Measurements from ENCODE around the gene EXOC3L2. TPM values are rescaled to one million over a fixed set of nuclear protein-coding genes. Genes with fewer than 3 reads are reported as not detected.

Gene EXOC3L2
- total and polyA plus RNA-seq, 2 of the 8 experiments (the other 6 are each of a cell fraction or from before 2014, with no cell fraction given): 1.4 to 1.6 TPM

DNA sequence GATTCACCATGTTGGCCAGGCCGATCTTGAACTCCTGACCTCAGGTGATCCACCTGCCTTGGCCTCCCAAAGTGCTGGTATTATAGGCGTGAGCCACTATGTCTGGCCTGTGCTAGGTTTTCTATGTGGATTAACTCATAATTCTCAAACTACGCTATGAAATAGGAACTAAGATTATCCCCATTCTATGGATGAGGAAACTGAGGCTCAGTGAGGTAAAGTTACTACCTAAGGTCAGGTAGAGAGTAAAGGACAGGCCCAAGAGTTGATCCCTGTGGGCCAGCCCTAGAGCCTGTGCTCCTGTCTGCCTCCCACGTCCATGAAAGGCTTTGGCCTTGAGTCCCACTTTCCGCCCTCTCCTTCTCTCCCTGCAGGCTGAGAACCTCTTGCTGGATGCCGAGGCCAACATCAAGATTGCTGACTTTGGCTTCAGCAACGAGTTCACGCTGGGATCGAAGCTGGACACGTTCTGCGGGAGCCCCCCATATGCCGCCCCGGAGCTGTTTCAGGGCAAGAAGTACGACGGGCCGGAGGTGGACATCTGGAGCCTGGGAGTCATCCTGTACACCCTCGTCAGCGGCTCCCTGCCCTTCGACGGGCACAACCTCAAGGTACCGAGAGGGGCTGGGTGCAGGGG is 26.0 kb upstream of the EXOC3L2 start:
- no peak overlapping the region for H3K56ac ChIP-seq (replicated peaks; ENCODE audit: insufficient read length, low read depth, low read length)
- no peak overlapping the region for H2BK15ac ChIP-seq (ENCODE audit: low read length)
- no peak overlapping the region for H2AFZ ChIP-seq (ENCODE audit: low read length)
- no peak overlapping the region for H4K5ac ChIP-seq (ENCODE audit: insufficient read length, low read depth, low read length)
- no peak overlapping the region for H2BK120ac ChIP-seq (replicated peaks; ENCODE audit: low read depth, low read length)
- H3K23me2 ChIP-seq (ENCODE audit: low read depth, low read length): no peaks in the 10 kb centered on the region
- H2BK12ac ChIP-seq (ENCODE audit: low read depth, low read length): no peak overlapping the region
- H4K8ac ChIP-seq (ENCODE audit: extremely low read depth, insufficient read depth, low read length): no peak overlapping the region
- H3K4ac ChIP-seq (replicated peaks; ENCODE audit: insufficient read length, low read depth, low read length): no peak overlapping the region
- no peak for FAIRE-seq
- no peak overlapping the region for H3K4me3 ChIP-seq (ENCODE audit: extremely low read depth in 1 of 4, insufficient read depth in 2 of 4, low read depth in 3 of 4, low read length in 4 of 4)
- H2BK5ac ChIP-seq (ENCODE audit: low read depth, low read length): no peak overlapping the region
- H3K4me2 ChIP-seq (ENCODE audit: insufficient read depth in 1 of 2, low read depth in 2 of 2, low read length in 2 of 2): no peak overlapping the region
- no peak overlapping the region for H3K18ac ChIP-seq (ENCODE audit: extremely low read depth, low read length)
- no peak overlapping the region for H3K9ac ChIP-seq (replicated peaks in 1 of 4; ENCODE audit: extremely low read depth in 1 of 4, low read depth in 3 of 4, low read length in 3 of 4)
- no peak overlapping the region for H3K27ac ChIP-seq (ENCODE audit: low read depth, low read length)
- H2BK20ac ChIP-seq (ENCODE audit: low read length): no peak overlapping the region
- no peak for DNase-seq (ENCODE audit: low read depth in 1 of 2, low spot score in 2 of 2)
- H3K14ac ChIP-seq (ENCODE audit: insufficient read length): no peak overlapping the region
- H2AK5ac ChIP-seq (ENCODE audit: low read depth, low read length): no peak overlapping the region
- no peak overlapping the region for H4K91ac ChIP-seq (replicated peaks; ENCODE audit: insufficient read length, low read length)
- CTCF ChIA-PET (ENCODE audit: partially characterized antibody): interaction anchor here (1.3 to 1.7 kb wide), 3 partner anchors 14 to 50 kb away, joined by 4 read pairs; no protein-coding TSS in a partner anchor
- H3K4me1 ChIP-seq (replicated peaks in 1 of 4; ENCODE audit: control insufficient read depth in 3 of 4, insufficient read depth in 4 of 4, low read length in 3 of 4): no peaks in the 10 kb centered on the region
- POLR2A ChIA-PET (ENCODE audit: partially characterized antibody): interaction anchor here (1.0 kb wide), 1 partner anchor 14 kb away, joined by 3 read pairs; no protein-coding TSS in a partner anchor
- H4K20me1 ChIP-seq (replicated peaks in 1 of 2; ENCODE audit: control insufficient read depth in 1 of 2, insufficient read depth in 2 of 2, low read length in 2 of 2): peaks cover 0 to 2% of the 10 kb centered on the region in 2 experiments
- H3K79me2 ChIP-seq (ENCODE audit: control insufficient read depth in 1 of 2, insufficient read depth in 2 of 2, low read length in 2 of 2): no peaks in the 10 kb centered on the region
- H3K9me3 ChIP-seq (ENCODE audit: insufficient read depth in 2 of 2, low read depth in 1 of 2, low read length in 1 of 2): no peaks in the 10 kb centered on the region
- H3K36me3 ChIP-seq (ENCODE audit: control insufficient read depth in 2 of 4, insufficient read depth in 4 of 4, low read length in 3 of 4): peaks cover 5 to 9% (median 7%) of the 10 kb centered on the region in 4 experiments; a peak in 4 of 8 replicates
- H3K79me1 ChIP-seq (ENCODE audit: low read depth, low read length): no peaks in the 10 kb centered on the region
- no peaks in the 10 kb centered on the region; a peak in 1 of 7 replicates for H3K27me3 ChIP-seq (replicated peaks in 1 of 4; ENCODE audit: control insufficient read depth in 3 of 4, extremely low read depth in 1 of 4, insufficient read depth in 3 of 4, low read length in 3 of 4)
- WGBS, 2 experiments (ENCODE audit: extremely low coverage in 1 of 2, insufficient coverage in 1 of 2, insufficient read length in 1 of 2, insufficient replicate concordance in 2 of 2, low coverage in 1 of 2, low lambda C conversion rate in 2 of 2, missing lambda C conversion rate in 1 of 2): 91% methylated on average over 20 of the region's 21 CpGs; no CpG with 5 or more reads in 1 of the 2 experiments
- no peak overlapping the region for H3K23ac ChIP-seq (ENCODE audit: insufficient read length)
- TF ChIP-seq KDM1A (IDR thresholded peaks at IDR 0.05; ENCODE audit: borderline replicate concordance, low read length) (no peak), ZNF274 (IDR thresholded peaks at IDR 0.05; ENCODE audit: borderline replicate concordance, extremely low read depth, low read length) (no peak), HDAC2 (IDR thresholded peaks at IDR 0.05; ENCODE audit: borderline replicate concordance in 1 of 2, low read depth in 2 of 2, low read length in 2 of 2) (no peak), NRF1 (IDR thresholded peaks at IDR 0.05; ENCODE audit: low read depth, low read length) (no peak), TAF7 (optimal IDR thresholded peaks at IDR 0.05; ENCODE audit: borderline replicate concordance, low read depth, low read length) (no peak), RAD21 (IDR thresholded peaks at IDR 0.05 in 1 of 2, conservative IDR thresholded peaks at IDR 0.05 in 1 of 2; ENCODE audit: low read depth in 2 of 2, low read length in 2 of 2) (no peak), CREB1 (IDR thresholded peaks at IDR 0.05) (no peak), KDM5A (IDR thresholded peaks at IDR 0.05; ENCODE audit: low read length) (no peak), BACH1 (IDR thresholded peaks at IDR 0.05; ENCODE audit: low read length) (no peak)
- TF ChIP-seq, protein P1, sequence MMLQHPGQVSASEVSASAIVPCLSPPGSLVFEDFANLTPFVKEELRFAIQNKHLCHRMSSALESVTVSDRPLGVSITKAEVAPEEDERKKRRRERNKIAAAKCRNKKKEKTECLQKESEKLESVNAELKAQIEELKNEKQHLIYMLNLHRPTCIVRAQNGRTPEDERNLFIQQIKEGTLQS (IDR thresholded peaks at IDR 0.05; ENCODE audit: insufficient read depth, low read depth, low read length): no peak
- TF ChIP-seq, protein P2, sequence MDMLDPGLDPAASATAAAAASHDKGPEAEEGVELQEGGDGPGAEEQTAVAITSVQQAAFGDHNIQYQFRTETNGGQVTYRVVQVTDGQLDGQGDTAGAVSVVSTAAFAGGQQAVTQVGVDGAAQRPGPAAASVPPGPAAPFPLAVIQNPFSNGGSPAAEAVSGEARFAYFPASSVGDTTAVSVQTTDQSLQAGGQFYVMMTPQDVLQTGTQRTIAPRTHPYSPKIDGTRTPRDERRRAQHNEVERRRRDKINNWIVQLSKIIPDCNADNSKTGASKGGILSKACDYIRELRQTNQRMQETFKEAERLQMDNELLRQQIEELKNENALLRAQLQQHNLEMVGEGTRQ (IDR thresholded peaks at IDR 0.05; ENCODE audit: low read length): no peak

Measured in H1 (cell line).